CD4-positive, alpha-beta T cell (primary cell): ENCODE results near the gene RAD51AP1. TPM values are rescaled to one million over a fixed set of nuclear protein-coding genes. Genes with fewer than 3 reads are reported as not detected.
A peak's percentile ranks its signal among the peaks of the same experiment; 100 is the strongest.

Experiments
- ATAC-seq: fragments of 200-7000 bp; cut with Tn5 transposase; one replicate; pipeline ENCODE4 v1.10.0; 2022; ENCODE audit warnings: mild to moderate bottlenecking; ENCODE audit not compliant: poor library complexity
- CTCF ChIA-PET: fragments of 350-600 bp; sonication (Branson Sonifier 250); formaldehyde crosslinking; loops from one replicate; lab custom pipeline; 2021; ENCODE audit warnings: antibody characterized with exemption, inconsistent platforms; lab: Charles Lee
- POLR2A ChIA-PET: fragments of 350-600 bp; sonication (Branson Sonifier 250); formaldehyde crosslinking; loops from one replicate; lab custom pipeline; 2021; ENCODE audit warnings: antibody characterized with exemption, inconsistent platforms; lab: Charles Lee
- DNase-seq, 14 experiments: peaks; one replicate each; pipeline ENCODE4 v3.0.0-alpha.2; 2013 to 2020; ENCODE audit warnings: mixed read lengths in 2 of 14
- H3K27ac ChIP-seq, 2 donors: one replicate each; pipeline versions ENCODE4 v1.5.1 to v1.7.0; 2013; ENCODE audit warnings: low read length in 2 of 2, low read depth in 1 of 2, mild to moderate bottlenecking in 1 of 2
- H3K27me3 ChIP-seq, 2 experiments: 1 replicate in 1 of 2; 2 replicates in 1 of 2; pipeline versions ENCODE4 v1.6.1 to v1.7.0; 2013; ENCODE audit warnings: low read length in 2 of 2, control low read depth in 1 of 2, mild to moderate bottlenecking in 1 of 2, moderate library complexity in 1 of 2; ENCODE audit not compliant: insufficient read depth in 2 of 2, control insufficient read depth in 1 of 2
- H3K36me3 ChIP-seq: one replicate; pipeline ENCODE4 v1.6.1; 2013; ENCODE audit warnings: low read length, control low read depth; ENCODE audit not compliant: insufficient read depth
- H3K4me1 ChIP-seq: one replicate; pipeline ENCODE4 v1.6.1; 2013; ENCODE audit warnings: low read length, control low read depth; ENCODE audit not compliant: insufficient read depth
- H3K4me3 ChIP-seq: one replicate; pipeline ENCODE4 v1.5.1; 2013; ENCODE audit warnings: mild to moderate bottlenecking, low read length, moderate library complexity
- H3K9me3 ChIP-seq, 2 experiments: 1 replicate in 1 of 2; 2 replicates in 1 of 2; pipeline versions ENCODE4 v1.6.1 to v1.7.0; 2013; ENCODE audit warnings: low read length in 2 of 2, mild to moderate bottlenecking in 2 of 2, control low read depth in 1 of 2, moderate library complexity in 1 of 2; ENCODE audit not compliant: control insufficient read depth in 1 of 2, insufficient read depth in 1 of 2
- H3K27ac Mint-ChIP-seq: one replicate; pipeline ENCODE4 v1.8.0; 2020; ENCODE audit warnings: mixed read lengths
- H3K27me3 Mint-ChIP-seq: one replicate; pipeline ENCODE4 v1.8.0; 2021; ENCODE audit warnings: mixed read lengths
- H3K36me3 Mint-ChIP-seq: one replicate; pipeline ENCODE4 v1.8.0; 2021; ENCODE audit warnings: low read depth, mixed read lengths
- H3K4me1 Mint-ChIP-seq: one replicate; pipeline ENCODE4 v1.8.0; 2021; ENCODE audit warnings: low read depth, mixed read lengths
- H3K4me3 Mint-ChIP-seq: one replicate; pipeline ENCODE4 v1.8.0; 2020; ENCODE audit warnings: mild to moderate bottlenecking, mixed read lengths
- H3K9me3 Mint-ChIP-seq: one replicate; pipeline ENCODE4 v1.8.0; 2020; ENCODE audit warnings: mixed read lengths
- intact Hi-C, 2 experiments: fragments of 100-400 bp; cut with DNase I in 1 of 2; cut with micrococcal nuclease in 1 of 2; formaldehyde crosslinking; loops; one replicate each; pipeline versions ENCODE4 v1.15.1 to v1.9.0; 2023 to 2025; cut with DNase I, micrococcal nuclease
- total RNA-seq, 174 experiments: library from RNA in 2 of 174; stranded (reverse) in 2 of 174; gene quantifications; one replicate each; pipeline ENCODE4 v1.2.3 and lab custom pipeline; 2021 to 2026
- TF ChIP-seq, protein P1 (sequence below): fragments of 200-600 bp; IDR thresholded peaks from one replicate; pipeline ENCODE4 v1.8.0; 2022; ENCODE audit warnings: antibody characterized with exemption, mild to moderate bottlenecking

Gene RAD51AP1
- total RNA-seq, 2 experiments from 2014 or later, result 0.45 to 0.93 TPM

DNA sequence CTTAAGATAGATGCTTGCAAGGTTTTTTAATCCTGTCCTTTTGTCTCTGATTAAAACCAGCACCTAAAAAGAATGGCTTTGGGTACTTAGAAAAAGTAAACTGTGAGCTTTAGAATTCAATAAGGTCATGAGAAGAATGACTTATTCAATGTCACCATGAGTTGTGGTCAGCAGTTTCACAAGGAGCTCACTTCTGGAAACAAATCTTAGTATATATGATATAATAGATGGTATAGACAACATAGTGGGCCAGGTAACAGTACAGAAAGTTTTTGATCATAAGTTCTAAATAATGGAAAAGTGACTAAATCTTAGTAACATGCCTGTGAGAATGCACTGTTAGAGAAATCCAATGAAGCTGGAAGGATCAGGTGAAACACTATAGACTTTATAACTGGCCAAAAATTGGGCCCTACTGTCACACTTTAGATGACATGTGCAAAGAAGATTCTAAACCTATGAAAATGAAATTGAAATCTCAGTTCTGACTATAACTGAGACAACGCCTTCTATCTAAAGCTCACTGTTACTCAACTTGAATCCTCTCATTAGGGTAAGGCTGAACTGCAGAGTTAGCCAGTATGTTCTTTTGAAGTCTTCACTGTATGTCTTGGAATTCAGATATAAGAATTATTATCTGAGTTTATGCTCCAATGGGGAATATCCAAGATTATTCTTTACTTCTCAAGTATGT, 42.4 kb upstream of the RAD51AP1 start:
- H3K4me1 ChIP-seq, result no peaks in the 10 kb centered on the region
- TF ChIP-seq, protein P1, sequence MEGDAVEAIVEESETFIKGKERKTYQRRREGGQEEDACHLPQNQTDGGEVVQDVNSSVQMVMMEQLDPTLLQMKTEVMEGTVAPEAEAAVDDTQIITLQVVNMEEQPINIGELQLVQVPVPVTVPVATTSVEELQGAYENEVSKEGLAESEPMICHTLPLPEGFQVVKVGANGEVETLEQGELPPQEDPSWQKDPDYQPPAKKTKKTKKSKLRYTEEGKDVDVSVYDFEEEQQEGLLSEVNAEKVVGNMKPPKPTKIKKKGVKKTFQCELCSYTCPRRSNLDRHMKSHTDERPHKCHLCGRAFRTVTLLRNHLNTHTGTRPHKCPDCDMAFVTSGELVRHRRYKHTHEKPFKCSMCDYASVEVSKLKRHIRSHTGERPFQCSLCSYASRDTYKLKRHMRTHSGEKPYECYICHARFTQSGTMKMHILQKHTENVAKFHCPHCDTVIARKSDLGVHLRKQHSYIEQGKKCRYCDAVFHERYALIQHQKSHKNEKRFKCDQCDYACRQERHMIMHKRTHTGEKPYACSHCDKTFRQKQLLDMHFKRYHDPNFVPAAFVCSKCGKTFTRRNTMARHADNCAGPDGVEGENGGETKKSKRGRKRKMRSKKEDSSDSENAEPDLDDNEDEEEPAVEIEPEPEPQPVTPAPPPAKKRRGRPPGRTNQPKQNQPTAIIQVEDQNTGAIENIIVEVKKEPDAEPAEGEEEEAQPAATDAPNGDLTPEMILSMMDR, result no peak
- H3K4me1 Mint-ChIP-seq, result peaks cover 21% of the 10 kb centered on the region
- H3K9me3 ChIP-seq, result no peaks in the 10 kb centered on the region
- ATAC-seq, result no peak
- peaks cover 82% of the 10 kb centered on the region for H3K36me3 Mint-ChIP-seq
- H3K36me3 ChIP-seq, result peaks cover 50% of the 10 kb centered on the region
- intact Hi-C loops, result no loop called here
- H3K4me3 ChIP-seq, result no peak overlapping the region
- no peaks in the 10 kb centered on the region for H3K27me3 Mint-ChIP-seq
- no peak overlapping the region for H3K4me3 Mint-ChIP-seq
- no peak for DNase-seq
- ChIA-PET CTCF (no interaction called here), POLR2A (no interaction called here)
- no peak overlapping the region for H3K27ac ChIP-seq
- no peaks in the 10 kb centered on the region for H3K9me3 Mint-ChIP-seq
- no peaks in the 10 kb centered on the region for H3K27me3 ChIP-seq
- no peak overlapping the region for H3K27ac Mint-ChIP-seq

DNA sequence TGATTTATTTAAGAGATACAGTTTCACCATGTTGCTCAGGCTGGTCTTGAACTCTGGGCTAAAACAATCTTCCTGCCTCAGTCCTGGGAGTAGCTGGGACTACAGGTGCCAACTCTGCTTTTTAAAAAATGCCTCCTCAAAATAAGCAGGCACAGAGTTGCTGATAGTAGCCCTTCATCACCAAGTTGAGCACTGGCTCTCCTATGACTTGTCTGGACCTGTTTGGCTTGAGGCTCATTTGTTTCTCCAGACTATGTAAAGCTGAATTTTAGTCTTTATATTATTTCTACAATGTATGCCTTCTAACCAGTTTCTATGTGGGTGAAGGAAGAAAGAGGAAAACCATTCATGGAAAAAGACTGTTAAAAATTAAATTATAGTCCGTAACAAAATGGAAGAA, 39.5 kb upstream of the RAD51AP1 start:
- no peaks in the 10 kb centered on the region for H3K4me1 ChIP-seq
- peaks cover 66% of the 10 kb centered on the region for H3K36me3 ChIP-seq
- H3K27me3 ChIP-seq, result no peaks in the 10 kb centered on the region
- ChIA-PET CTCF (no interaction called here), POLR2A (interaction anchor here (1.5 kb wide), 1 partner anchor 9 kb away, joined by 3 read pairs; no protein-coding TSS in a partner anchor)
- ATAC-seq (no peak), DNase-seq (no peak)
- no peaks in the 10 kb centered on the region for H3K9me3 ChIP-seq
- Mint-ChIP-seq H3K4me3 (no peak overlapping the region), H3K36me3 (peaks cover 96% of the 10 kb centered on the region), H3K9me3 (no peaks in the 10 kb centered on the region), H3K27me3 (no peaks in the 10 kb centered on the region), H3K4me1 (peaks cover 21% of the 10 kb centered on the region), H3K27ac (peak overlapping the region; percentile 3)
- TF ChIP-seq, protein P1, result no peak
- intact Hi-C loops, result no loop called here
- no peak overlapping the region for H3K4me3 ChIP-seq
- no peak overlapping the region for H3K27ac ChIP-seq

DNA sequence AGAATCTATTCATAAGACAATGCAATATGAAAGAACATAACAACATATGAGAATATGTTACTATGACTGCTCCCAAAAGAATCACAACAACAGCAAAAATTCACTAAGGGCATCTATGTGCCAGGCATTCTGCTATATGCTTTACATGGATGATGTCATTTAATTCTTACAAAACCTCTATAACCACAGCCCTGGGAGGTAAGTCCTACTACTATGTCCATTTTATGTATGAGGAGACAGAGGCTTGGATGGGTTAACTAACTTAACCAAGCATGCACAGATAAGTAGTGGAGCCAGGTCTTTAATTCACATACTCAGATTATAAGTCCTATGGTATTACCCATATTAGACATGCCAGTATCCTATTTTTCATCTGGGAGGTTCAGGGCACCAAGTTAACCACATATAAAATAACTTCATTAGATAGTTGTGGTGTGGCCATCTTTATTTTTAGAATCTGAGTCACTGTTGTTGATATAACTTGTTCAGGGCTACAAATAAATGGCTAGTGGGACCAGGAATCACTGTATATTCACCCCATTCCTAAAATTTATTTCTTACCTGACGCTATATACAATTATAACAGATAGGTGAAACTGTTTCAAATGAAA, 33.2 kb upstream of the RAD51AP1 start:
- H3K27ac Mint-ChIP-seq, result peak overlapping the region; percentile 77

More for the DNA sequence above, 33.2 kb upstream of the RAD51AP1 start:
- Mint-ChIP-seq H3K4me1 (peaks cover 41% of the 10 kb centered on the region), H3K27me3 (no peaks in the 10 kb centered on the region), H3K9me3 (no peaks in the 10 kb centered on the region), H3K36me3 (peaks cover 57% of the 10 kb centered on the region), H3K4me3 (peak overlapping the region; percentile 37)
- intact Hi-C loops, result no loop called here
- CTCF ChIA-PET, result no interaction called here
- H3K9me3 ChIP-seq, result no peaks in the 10 kb centered on the region
- H3K4me1 ChIP-seq, result no peaks in the 10 kb centered on the region
- DNase-seq (no peak), ATAC-seq (no peak)
- TF ChIP-seq, protein P1, result no peak
- POLR2A ChIA-PET, result interaction anchor here (2.3 kb wide), 1 partner anchor 22 kb away, joined by 8 read pairs; no protein-coding TSS in a partner anchor
- H3K4me3 ChIP-seq, result no peak overlapping the region
- H3K27me3 ChIP-seq, result no peaks in the 10 kb centered on the region
- peaks cover 29% of the 10 kb centered on the region for H3K36me3 ChIP-seq
- H3K27ac ChIP-seq, result no peak overlapping the region
